Measurements from ENCODE around the gene CDH24. TPM values are rescaled to one million over a fixed set of nuclear protein-coding genes. Genes with fewer than 3 reads are reported as not detected.

Gene CDH24
- polyA plus RNA-seq, 1 donor from 2014 or later, result 31.7 TPM

GRCh38 chr14:23093991-23094665 is 36.8 kb upstream of the CDH24 start:
- Histone ChIP-seq H3K4me2 (ENCODE audit: low read length) (peak overlapping the region; percentile 94), H4K20me1 (ENCODE audit: insufficient read depth) (no peaks in the 10 kb centered on the region), H3K9ac (ENCODE audit: low read length) (peak overlapping the region; percentile 96), H3F3A (ENCODE audit: insufficient read depth, low read length, poor library complexity, severe bottlenecking) (no peaks in the 10 kb centered on the region), H2AFZ (ENCODE audit: low read depth, low read length) (peak overlapping the region; percentile 74), H3K79me2 (replicated peaks; ENCODE audit: insufficient read depth, low read length) (peaks cover 44% of the 10 kb centered on the region), H3K9me2 (ENCODE audit: insufficient read depth, low read length) (no peaks in the 10 kb centered on the region), H3K9me3 (ENCODE audit: low read length) (no peaks in the 10 kb centered on the region), H3K27ac (ENCODE audit: low read length) (peak overlapping the region; percentile 96), H3K27me3 (ENCODE audit: insufficient read depth, low read depth, low read length) (no peaks in the 10 kb centered on the region), H3K4me3 (ENCODE audit: low read length) (peak overlapping the region; percentile 74), H3K36me3 (ENCODE audit: insufficient read depth, low read length) (no peaks in the 10 kb centered on the region)
- no peak for TF ChIP-seq REST (IDR thresholded peaks at IDR 0.05; ENCODE audit: borderline replicate concordance)
- TF ChIP-seq SMC3 (conservative IDR thresholded peaks at IDR 0.05; ENCODE audit: poor library complexity), result peak; percentile 55
- no peak for TF ChIP-seq TAF1 (IDR thresholded peaks at IDR 0.05; ENCODE audit: low read depth)
- peak; percentile 45 for TF ChIP-seq MXI1 (conservative IDR thresholded peaks at IDR 0.05; ENCODE audit: poor library complexity, severe bottlenecking)
- TF ChIP-seq CTCF (IDR thresholded peaks at IDR 0.05; ENCODE audit: poor library complexity, severe bottlenecking), result peak; percentile 67

- no peaks in the 10 kb centered on the region for H3K9me3 ChIP-seq (ENCODE audit: low read length)
- H3K79me2 ChIP-seq (replicated peaks; ENCODE audit: insufficient read depth, low read length), result peaks cover 44% of the 10 kb centered on the region
- no peaks in the 10 kb centered on the region for H3K36me3 ChIP-seq (ENCODE audit: insufficient read depth, low read length)
- H3K27me3 ChIP-seq (ENCODE audit: insufficient read depth, low read depth, low read length), result no peaks in the 10 kb centered on the region
- H4K20me1 ChIP-seq (ENCODE audit: insufficient read depth), result no peaks in the 10 kb centered on the region
- H3K9ac ChIP-seq (ENCODE audit: low read length), result peak overlapping the region; percentile 96
- no peak overlapping the region for H2AFZ ChIP-seq (ENCODE audit: low read depth, low read length)
- TF ChIP-seq EZH2 (IDR thresholded peaks at IDR 0.05; ENCODE audit: borderline replicate concordance, insufficient read depth, low read length, poor library complexity, severe bottlenecking), result no peak
- TF ChIP-seq RAD21 (conservative IDR thresholded peaks at IDR 0.05), result no peak
- no peak overlapping the region for H3K27ac ChIP-seq (ENCODE audit: low read length)
- H3K4me2 ChIP-seq (ENCODE audit: low read length), result peak overlapping the region; percentile 94
- no peaks in the 10 kb centered on the region for H3F3A ChIP-seq (ENCODE audit: insufficient read depth, low read length, poor library complexity, severe bottlenecking)
- no peaks in the 10 kb centered on the region for H3K9me2 ChIP-seq (ENCODE audit: insufficient read depth, low read length)
- H3K4me3 ChIP-seq (ENCODE audit: low read length), result peak overlapping the region; percentile 74
Measured at GRCh38 chr14:23093526-23093925, 36.2 kb upstream of the CDH24 start.

GRCh38 chr14:23093104-23093503 is 35.8 kb upstream of the CDH24 start:
- Histone ChIP-seq H3K9me3 (ENCODE audit: low read length) (no peaks in the 10 kb centered on the region), H4K20me1 (ENCODE audit: insufficient read depth) (no peaks in the 10 kb centered on the region), H3K4me3 (ENCODE audit: low read length) (peak overlapping the region; percentile 74), H3F3A (ENCODE audit: insufficient read depth, low read length, poor library complexity, severe bottlenecking) (no peaks in the 10 kb centered on the region), H3K36me3 (ENCODE audit: insufficient read depth, low read length) (no peaks in the 10 kb centered on the region), H3K27ac (ENCODE audit: low read length) (no peak overlapping the region), H3K27me3 (ENCODE audit: insufficient read depth, low read depth, low read length) (no peaks in the 10 kb centered on the region), H3K9ac (ENCODE audit: low read length) (no peak overlapping the region), H2AFZ (ENCODE audit: low read depth, low read length) (no peak overlapping the region), H3K79me2 (replicated peaks; ENCODE audit: insufficient read depth, low read length) (peaks cover 44% of the 10 kb centered on the region), H3K9me2 (ENCODE audit: insufficient read depth, low read length) (no peaks in the 10 kb centered on the region), H3K4me2 (ENCODE audit: low read length) (peak overlapping the region; percentile 94)
- TF ChIP-seq EP300 (conservative IDR thresholded peaks at IDR 0.05; ENCODE audit: poor library complexity, severe bottlenecking) (no peak), POLR2AphosphoS5 (IDR thresholded peaks at IDR 0.05) (no peak), MXI1 (conservative IDR thresholded peaks at IDR 0.05; ENCODE audit: poor library complexity, severe bottlenecking) (no peak), EZH2 (IDR thresholded peaks at IDR 0.05; ENCODE audit: borderline replicate concordance, insufficient read depth, low read length, poor library complexity, severe bottlenecking) (no peak), CTCF (IDR thresholded peaks at IDR 0.05; ENCODE audit: poor library complexity, severe bottlenecking) (no peak), RAD21 (conservative IDR thresholded peaks at IDR 0.05) (no peak), SMC3 (conservative IDR thresholded peaks at IDR 0.05; ENCODE audit: poor library complexity) (no peak), TAF1 (IDR thresholded peaks at IDR 0.05; ENCODE audit: low read depth) (no peak), REST (IDR thresholded peaks at IDR 0.05; ENCODE audit: borderline replicate concordance) (no peak)
